GM18526 (cell line): ENCODE data around the gene CEP131.

Experiments
- POLR2A ChIP-seq: IDR thresholded peaks from 3 replicates; pipeline ENCODE4 v1.6.1; 2011; ENCODE audit not compliant: insufficient read length; ENCODE audit errors: extremely low read depth

Gene CEP131

GRCh38 chr17:81167194-81167524 lies 55.6 kb downstream of the CEP131 start:
- no peak for TF ChIP-seq POLR2A

- no peak for TF ChIP-seq POLR2A
Observed at GRCh38 chr17:81166033-81166492, 56.7 kb downstream of the CEP131 start, which contains the start of gene AATK. AATK (minus strand) TSS chr17:81166221; CDS start chr17:81165992, 229 bp downstream.

- TF ChIP-seq POLR2A, result no peak
Observed at GRCh38 chr17:81165246-81166032, 57.3 kb downstream of the CEP131 start, which contains the start of gene PVALEF. PVALEF (plus strand) TSS chr17:81165507; CDS start chr17:81181227, 15,720 bp downstream.

DNA sequence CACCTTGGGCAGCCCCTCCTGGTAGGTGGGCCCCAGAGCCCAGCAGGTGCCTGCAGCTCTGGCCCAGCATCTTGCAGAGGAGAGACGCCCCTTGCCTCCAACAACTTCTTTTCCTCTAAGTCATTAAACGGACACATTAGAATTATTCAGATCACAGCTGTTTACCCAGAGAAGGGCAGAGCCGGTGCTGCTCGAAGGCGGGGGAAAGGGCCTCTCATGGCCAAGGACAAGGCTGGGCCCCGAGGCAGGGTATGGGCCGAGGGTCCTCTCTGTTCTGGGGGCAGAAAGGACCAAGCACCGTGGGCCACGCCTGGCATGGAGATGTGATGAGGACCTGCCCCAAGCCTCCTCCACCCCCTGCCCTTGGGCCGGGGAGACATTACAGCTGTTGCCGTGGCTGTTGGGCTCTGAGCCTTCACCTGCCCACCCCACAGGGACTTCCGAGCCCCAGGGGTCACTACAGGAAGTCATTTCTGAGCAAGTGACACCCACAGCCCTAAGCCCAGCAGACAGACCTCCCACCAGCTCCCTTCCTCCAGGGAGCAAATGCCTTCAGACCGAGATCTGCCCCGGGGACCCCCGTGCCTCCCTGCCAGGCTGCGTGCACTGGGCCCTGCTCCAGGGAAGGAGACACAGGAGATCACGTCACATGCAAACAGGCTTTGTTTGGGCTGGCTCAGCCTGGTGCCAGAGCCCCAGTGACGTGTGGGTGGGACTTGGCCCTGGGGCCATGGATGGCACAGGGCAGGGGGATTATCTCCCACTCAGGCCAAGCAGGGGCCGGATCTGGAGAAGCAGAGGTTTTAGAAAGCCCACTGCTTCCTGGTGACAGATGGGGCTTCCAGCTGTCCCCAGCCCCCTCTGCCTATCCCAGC lies 58.2 kb downstream of the CEP131 start:
- TF ChIP-seq POLR2A, result no peak

DNA sequence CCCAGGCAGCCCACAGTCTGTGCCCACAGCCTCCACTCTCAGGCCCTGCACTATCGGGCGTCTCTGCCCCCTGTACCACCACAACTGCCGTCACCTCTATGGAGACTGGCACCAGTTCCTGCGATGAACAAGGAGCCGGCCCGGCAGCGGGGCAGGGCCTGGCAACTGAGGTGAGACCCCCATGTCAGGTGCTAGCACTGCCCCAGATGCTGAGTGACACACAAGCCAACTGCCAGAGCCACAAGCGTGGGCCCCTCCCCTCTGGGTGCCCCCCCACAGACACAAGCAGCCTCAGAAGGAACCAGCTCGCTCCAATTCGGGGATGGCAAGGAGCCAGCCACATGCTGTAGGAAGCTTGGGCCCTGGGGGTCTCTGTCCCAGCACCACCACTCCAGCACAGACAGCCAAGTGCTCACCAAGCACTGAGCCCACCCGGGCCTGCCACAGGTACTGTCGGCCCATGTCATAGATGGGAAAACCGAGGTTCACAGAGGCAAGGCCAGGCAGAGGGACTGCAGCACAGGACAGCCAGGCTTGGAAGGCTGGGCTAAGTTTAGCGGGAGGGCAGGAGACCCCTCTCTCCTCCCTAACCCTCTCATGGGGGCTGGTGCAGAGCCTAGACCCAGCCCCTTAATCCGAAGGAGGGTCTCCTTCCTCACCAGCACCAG lies 58.9 kb downstream of the CEP131 start:
- no peak for TF ChIP-seq POLR2A

DNA sequence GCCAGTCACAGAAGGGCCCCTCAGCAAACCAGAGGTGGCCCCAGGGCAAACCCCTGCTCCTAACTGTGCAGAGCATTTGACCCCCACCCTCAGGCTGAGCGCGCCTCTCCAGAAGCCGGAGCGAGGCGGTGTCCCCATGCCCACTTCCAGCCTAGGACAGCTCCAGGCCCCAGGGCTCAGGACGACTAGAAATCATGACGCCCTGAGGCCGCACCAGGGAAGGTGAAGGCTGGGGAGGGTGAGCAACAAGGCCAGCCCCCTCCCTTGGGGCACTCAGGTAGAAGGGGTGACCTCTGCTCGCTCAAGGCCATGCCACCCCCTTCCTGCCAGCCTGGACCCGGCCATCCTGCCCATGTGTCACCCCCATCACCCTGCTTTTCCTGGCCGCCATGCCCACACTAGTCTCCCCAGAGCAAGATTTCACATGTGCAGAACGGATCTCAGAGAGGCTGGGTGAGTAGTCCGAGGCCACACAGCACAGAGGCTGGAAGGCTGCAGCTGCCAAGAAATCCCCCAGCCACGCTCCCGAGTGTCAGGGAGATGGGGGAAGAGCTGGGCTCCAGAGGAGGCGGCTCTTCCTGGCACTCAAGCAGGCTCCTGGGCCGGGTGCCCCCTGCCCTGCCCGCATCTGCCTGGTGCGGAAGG lies 59.6 kb downstream of the CEP131 start:
- no peak for TF ChIP-seq POLR2A

GRCh38 chr17:81162491-81162890 lies 60.3 kb downstream of the CEP131 start:
- no peak for TF ChIP-seq POLR2A

DNA sequence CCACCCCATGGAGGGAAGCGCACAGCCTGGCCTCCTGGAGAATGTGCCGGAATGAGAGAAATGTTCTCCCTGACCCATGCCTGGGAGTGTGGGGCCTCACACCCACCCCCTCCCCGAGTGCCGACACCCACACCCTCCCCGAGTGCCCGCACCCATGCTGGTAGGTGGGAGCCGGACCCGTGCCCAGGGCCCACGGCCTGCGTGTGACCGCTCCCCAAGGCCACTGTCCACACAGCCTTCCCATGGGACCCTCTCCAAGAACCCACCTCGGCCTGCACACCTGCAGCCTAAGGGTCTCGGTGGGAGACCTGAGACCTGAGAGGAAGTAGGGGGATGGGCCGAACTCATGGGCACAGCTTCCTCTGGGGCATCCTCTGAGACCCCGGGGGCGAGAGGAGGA lies 60.8 kb downstream of the CEP131 start:
- no peak for TF ChIP-seq POLR2A

GRCh38 chr17:81161536-81161935 lies 61.2 kb downstream of the CEP131 start:
- no peak for TF ChIP-seq POLR2A

DNA sequence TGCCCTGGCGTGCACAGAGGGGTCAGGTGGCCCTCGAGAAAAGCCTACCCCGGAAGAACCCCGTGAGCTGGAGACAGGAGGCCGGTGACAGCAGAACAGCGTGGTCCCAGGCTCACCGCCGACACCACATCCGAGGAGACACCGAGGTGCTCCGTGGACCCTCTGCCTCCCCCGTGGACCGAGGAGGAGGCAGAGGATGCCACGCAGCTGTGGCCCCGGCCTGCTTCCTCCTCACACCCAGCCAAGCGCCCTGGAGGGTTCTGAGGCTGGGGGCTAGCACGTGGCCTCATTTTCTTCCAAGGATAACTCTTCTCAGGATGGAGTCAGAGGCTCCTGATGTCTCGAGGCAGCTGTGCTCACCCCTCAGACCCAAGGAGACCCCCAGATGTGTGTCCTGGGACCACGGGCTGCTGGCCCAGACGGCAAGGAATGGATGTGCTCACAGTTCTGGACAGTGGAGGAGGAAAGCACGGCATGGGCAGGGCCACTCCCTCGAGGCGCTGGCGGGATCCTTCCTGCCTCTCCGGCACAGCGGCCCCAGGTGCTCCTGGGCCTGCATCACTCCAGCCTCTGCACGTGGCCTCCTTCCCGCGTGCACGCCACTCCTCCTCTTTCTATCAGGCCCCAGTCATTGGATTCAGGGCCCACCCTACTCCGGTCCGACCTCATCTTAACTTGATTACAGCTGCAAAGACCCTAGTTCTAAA lies 61.9 kb downstream of the CEP131 start:
- TF ChIP-seq POLR2A, result no peak

GRCh38 chr17:81160306-81160705 lies 62.5 kb downstream of the CEP131 start:
- no peak for TF ChIP-seq POLR2A

GRCh38 chr17:81159611-81160265 lies 63.0 kb downstream of the CEP131 start:
- no peak for TF ChIP-seq POLR2A

DNA sequence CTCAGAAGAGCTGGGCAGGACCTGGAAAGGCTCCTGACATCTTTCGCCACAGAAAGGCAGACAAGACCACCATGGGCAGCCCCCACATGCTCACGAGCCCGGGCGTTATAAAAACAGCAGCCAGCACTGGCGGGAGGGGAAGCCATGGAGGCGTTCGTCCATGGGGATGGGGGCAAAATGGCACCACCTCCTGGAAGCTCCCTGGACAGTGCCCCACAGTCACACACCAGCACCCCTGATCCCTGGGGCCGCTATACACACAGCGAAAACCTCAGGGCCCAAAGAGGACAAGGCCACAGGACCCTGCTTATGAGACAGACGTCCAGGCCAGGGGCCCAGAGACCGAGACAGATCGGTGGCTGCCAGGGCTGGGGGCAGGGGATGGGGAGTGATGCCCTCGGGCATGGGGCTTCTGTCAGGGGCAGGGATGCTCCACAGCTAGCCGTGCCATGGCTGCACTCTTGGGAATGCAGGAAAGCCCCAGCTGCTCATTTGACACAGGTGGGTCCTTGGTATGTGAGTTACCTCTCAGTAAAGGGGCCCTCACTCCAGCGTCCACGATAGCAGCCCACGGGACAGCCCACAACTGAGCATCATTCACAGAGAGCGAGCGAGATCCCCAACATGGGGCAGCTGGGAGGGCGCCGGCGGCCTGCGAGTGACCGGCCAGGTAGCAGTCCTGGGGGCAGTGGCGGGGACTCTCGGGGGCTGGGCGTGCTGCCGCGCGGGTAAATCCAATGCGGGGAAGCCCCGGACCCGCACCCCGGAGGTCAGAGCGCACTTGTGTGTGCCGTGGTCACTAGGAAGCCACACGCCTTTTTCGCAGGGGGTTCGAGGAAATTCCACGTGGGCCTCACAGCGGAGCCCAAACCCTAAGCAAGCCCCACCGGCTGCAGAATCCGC lies 63.8 kb downstream of the CEP131 start:
- TF ChIP-seq POLR2A, result no peak
